Measurements from ENCODE around the gene VENTX.

GRCh38 chr10:133219782-133220181 lies 17.9 kb upstream of the VENTX start:
- TF ChIP-seq KLF10 (tag by site-specific recombination; IDR thresholded peaks at IDR 0.05) (no peak), CTCF (tag by site-specific recombination; IDR thresholded peaks at IDR 0.05) (no peak), ZSCAN18 (tag by site-specific recombination; IDR thresholded peaks at IDR 0.05) (no peak), REST (tag by site-specific recombination; IDR thresholded peaks at IDR 0.05) (no peak), MZF1 (tag by site-specific recombination; IDR thresholded peaks at IDR 0.05; ENCODE audit: borderline replicate concordance) (no peak), PRDM1 (tag by site-specific recombination; IDR thresholded peaks at IDR 0.05) (no peak)
